IMR-90 (cell line): Measurements from ENCODE around the gene UPB1. TPM values are rescaled to one million over a fixed set of nuclear protein-coding genes. Genes with fewer than 3 reads are reported as not detected.

Experiments
- ATAC-seq: fragments of 200-7000 bp; cut with Tn5 transposase; 2 replicates; pipeline ENCODE4 v1.9.1; 2020; ENCODE audit warnings: low read depth, mild to moderate bottlenecking, moderate library complexity
- BruUV-seq: library from RNA; stranded (reverse); fragments of 400-500 nt; replicated peaks from 2 replicates; lab custom pipeline; 2021; lab: Mats Ljungman, UMichigan
- CTCF ChIA-PET: fragments of 300-600 bp; formaldehyde crosslinking; extraction: SDS; loops from one replicate; lab custom pipeline; 2021; ENCODE audit warnings: antibody characterized with exemption; lab: Yijun Ruan, JAX
- POLR2A ChIA-PET: fragments of 300-600 bp; sonication (Branson Sonifier 250); formaldehyde crosslinking; loops from one replicate; lab custom pipeline; 2022; ENCODE audit warnings: antibody characterized with exemption; ENCODE audit not compliant: unreplicated experiment; lab: Charles Lee
- DNase-seq: peaks from one replicate; pipeline ENCODE4 v3.0.0; 2013
- H2AFZ ChIP-seq: replicated peaks from 2 replicates; pipeline ENCODE3; 2013; ENCODE audit warnings: low read length, mild to moderate bottlenecking; ENCODE audit not compliant: poor library complexity
- H2AK5ac ChIP-seq: 2 replicates; pipeline ENCODE4 v1.6.1; 2013; ENCODE audit warnings: low read depth, low read length, inconsistent platforms
- H2AK9ac ChIP-seq: replicated peaks from 2 replicates; pipeline ENCODE3; 2013; ENCODE audit warnings: mild to moderate bottlenecking, low read depth, low read length, moderate library complexity; ENCODE audit not compliant: poor library complexity
- H2BK120ac ChIP-seq: 2 replicates; pipeline ENCODE4 v1.6.1; 2013; ENCODE audit warnings: low read depth, low read length, inconsistent platforms
- H2BK15ac ChIP-seq: 3 replicates; pipeline ENCODE4 v1.6.1; 2013; ENCODE audit warnings: low read depth, low read length, inconsistent platforms
- H2BK20ac ChIP-seq: 2 replicates; pipeline ENCODE4 v1.6.1; 2013; ENCODE audit warnings: low read depth, mild to moderate bottlenecking, inconsistent platforms, low read length, moderate library complexity
- H2BK5ac ChIP-seq: 2 replicates; pipeline ENCODE4 v1.6.1; 2013; ENCODE audit warnings: mild to moderate bottlenecking, low read depth, low read length, inconsistent platforms; ENCODE audit not compliant: poor library complexity, severe bottlenecking
- H3K14ac ChIP-seq: replicated peaks from 2 replicates; pipeline ENCODE4 v1.6.1; 2013; ENCODE audit warnings: low read depth, low read length, inconsistent platforms
- H3K18ac ChIP-seq: 2 replicates; pipeline ENCODE4 v1.6.1; 2013; ENCODE audit warnings: low read depth, low read length, control low read depth
- H3K23ac ChIP-seq: 2 replicates; pipeline ENCODE4 v1.6.1; 2013; ENCODE audit warnings: low read depth, low read length, inconsistent platforms
- H3K27ac ChIP-seq: 2 replicates; pipeline ENCODE4 v1.5.1; 2013; ENCODE audit warnings: mild to moderate bottlenecking, control low read depth, low read length; ENCODE audit not compliant: insufficient read depth
- H3K27me3 ChIP-seq: 2 replicates; pipeline ENCODE4 v1.6.1; 2013; ENCODE audit warnings: low read length; ENCODE audit not compliant: control insufficient read depth, insufficient read depth
- H3K36me3 ChIP-seq: 2 replicates; pipeline ENCODE4 v1.6.1; 2013; ENCODE audit warnings: low read length, mixed read lengths; ENCODE audit not compliant: control insufficient read depth, insufficient read depth
- H3K4ac ChIP-seq: 2 replicates; pipeline ENCODE4 v1.6.1; 2013; ENCODE audit warnings: low read depth, low read length, inconsistent platforms
- H3K4me1 ChIP-seq: 2 replicates; pipeline ENCODE4 v1.6.1; 2013; ENCODE audit warnings: low read length, mixed read lengths; ENCODE audit not compliant: control insufficient read depth, insufficient read depth
- H3K4me2 ChIP-seq: 2 replicates; pipeline ENCODE4 v1.6.1; 2013; ENCODE audit warnings: low read depth, mild to moderate bottlenecking, control low read depth, low read length, moderate library complexity
- H3K4me3 ChIP-seq: 2 replicates; pipeline ENCODE4 v1.5.1; 2013; ENCODE audit warnings: low read depth, mild to moderate bottlenecking, control low read depth, low read length, moderate library complexity; ENCODE audit not compliant: insufficient read depth
- H3K56ac ChIP-seq: 2 replicates; pipeline ENCODE4 v1.6.1; 2013; ENCODE audit warnings: low read length, inconsistent platforms; ENCODE audit not compliant: insufficient read depth; ENCODE audit errors: extremely low read depth
- H3K79me1 ChIP-seq, 2 experiments: 2 replicates each; pipeline ENCODE4 v1.6.1; 2013; ENCODE audit warnings: low read length in 2 of 2, inconsistent platforms in 1 of 2, low read depth in 1 of 2
- H3K9ac ChIP-seq: 2 replicates; pipeline ENCODE4 v1.6.1; 2013; ENCODE audit warnings: low read depth, low read length, control low read depth
- H3K9me1 ChIP-seq: 2 replicates; pipeline ENCODE4 v1.6.1; 2013; ENCODE audit warnings: low read length, inconsistent platforms; ENCODE audit not compliant: insufficient read depth
- H3K9me3 ChIP-seq: 2 replicates; pipeline ENCODE4 v1.6.1; 2013; ENCODE audit warnings: low read length; ENCODE audit not compliant: control insufficient read depth, insufficient read depth
- H4K20me1 ChIP-seq: 2 replicates; pipeline ENCODE4 v1.6.1; 2013; ENCODE audit warnings: low read length, inconsistent platforms; ENCODE audit not compliant: insufficient read depth
- H4K5ac ChIP-seq: 2 replicates; pipeline ENCODE4 v1.6.1; 2013; ENCODE audit warnings: mild to moderate bottlenecking, low read depth, low read length, control low read depth
- H4K8ac ChIP-seq, 2 experiments: 2 replicates each; pipeline ENCODE4 v1.6.1; 2013; ENCODE audit warnings: low read depth in 2 of 2, low read length in 2 of 2, control low read depth in 1 of 2, inconsistent platforms in 1 of 2
- H4K91ac ChIP-seq: 2 replicates; pipeline ENCODE4 v1.6.1; 2013; ENCODE audit warnings: low read depth, low read length, inconsistent platforms; ENCODE audit not compliant: insufficient read depth
- CEBPB ChIP-seq: IDR thresholded peaks from 2 replicates; pipeline ENCODE4 v1.6.1; 2012; ENCODE audit warnings: low read depth, low read length, improper control_type of control experiment
- CHD1 ChIP-seq: IDR thresholded peaks from 2 replicates; pipeline ENCODE4 v1.6.1; 2012; ENCODE audit warnings: low read depth, low read length, improper control_type of control experiment
- CTCF ChIP-seq: conservative IDR thresholded peaks from 2 replicates; pipeline ENCODE4 v1.5.1; 2012; ENCODE audit warnings: mild to moderate bottlenecking, low read depth, low read length, improper control_type of control experiment
- ELK1 ChIP-seq: fragments of 150-350 bp; IDR thresholded peaks from 2 replicates; pipeline ENCODE4 v1.6.1; 2016; ENCODE audit warnings: low read depth, mild to moderate bottlenecking, low read length, moderate library complexity, borderline replicate concordance
- FOS ChIP-seq: fragments of 150-350 bp; IDR thresholded peaks from 2 replicates; pipeline ENCODE4 v1.6.1; 2016; ENCODE audit warnings: low read depth, low read length
- MAZ ChIP-seq: IDR thresholded peaks from 2 replicates; pipeline ENCODE4 v1.6.1; 2012; ENCODE audit warnings: low read depth, mild to moderate bottlenecking, low read length, improper control_type of control experiment, moderate library complexity, borderline replicate concordance
- RCOR1 ChIP-seq: IDR thresholded peaks from 2 replicates; pipeline ENCODE4 v1.6.1; 2012; ENCODE audit warnings: mild to moderate bottlenecking, low read length, improper control_type of control experiment; ENCODE audit not compliant: insufficient replicate concordance
- RFX5 ChIP-seq: IDR thresholded peaks from 2 replicates; pipeline ENCODE4 v1.8.0; 2012; ENCODE audit warnings: low read depth, mild to moderate bottlenecking, low read length, moderate library complexity
- USF2 ChIP-seq: fragments of 150-350 bp; IDR thresholded peaks from 2 replicates; pipeline ENCODE4 v1.6.1; 2017; ENCODE audit warnings: mild to moderate bottlenecking, antibody characterized with exemption, low read length, low read depth
- WGBS, 2 experiments: methylation state at CpG; one replicate each; pipeline versions ENCODE4 v1.1.5 to v1.1.7; 2013; ENCODE audit warnings: missing lambda C conversion rate in 2 of 2; ENCODE audit not compliant: insufficient read length in 1 of 2; ENCODE audit errors: extremely low coverage in 2 of 2; 5-methylcytosine and 5-hydroxymethylcytosine counted together
- dilution Hi-C: fragments of 300-500 bp; cut with HindIII; formaldehyde crosslinking; loops from one replicate; pipeline ENCODE4 v1.14.3; 2018; ENCODE audit warnings: low sequenced_read_pairs; ENCODE audit not compliant: unreplicated experiment
- in situ Hi-C: fragments of 300-500 bp; cut with MboI; formaldehyde crosslinking; loops from 3 replicates; pipeline ENCODE4 v1.14.3; 2019; ENCODE audit warnings: low sequenced_read_pairs, inconsistent platforms, mixed read lengths
- intact Hi-C: fragments of 100-400 bp; cut with micrococcal nuclease; formaldehyde crosslinking; loops from 2 replicates; pipeline ENCODE4 v1.10.0; 2022
- polyA plus RNA-seq, 3 experiments: library from polyadenylated mRNA; depleted of rRNA; stranded (reverse); fragments of >200 nt; gene quantifications; 2 replicates each; pipeline ENCODE4 v1.2.3, GENCODE V29; 2012; ENCODE audit warnings: low replicate concordance in 1 of 3
- total RNA-seq: library from RNA; depleted of rRNA; stranded (reverse); fragments of >200 nt; gene quantifications from 2 replicates; pipeline ENCODE4 v1.2.3, GENCODE V29; 2012

The UPB1 gene
- total and polyA plus RNA-seq, 2 of the 4 experiments (the other 2 are of a cell fraction) = under 0.01 to 0.02 TPM

GRCh38 chr22:24455751-24456426 is 39.2 kb upstream of the UPB1 start:
- TF ChIP-seq RCOR1 (no peak), MAZ (no peak), CTCF (no peak), RFX5 (no peak), FOS (no peak), CEBPB (no peak), ELK1 (no peak), USF2 (no peak), CHD1 (no peak)
- no peak overlapping the region for H2BK5ac ChIP-seq
- H2AFZ ChIP-seq = no peak overlapping the region
- H2AK5ac ChIP-seq = no peak overlapping the region
- H2BK120ac ChIP-seq = no peak overlapping the region
- H3K27ac ChIP-seq = no peak overlapping the region
- no peak overlapping the region for H2BK15ac ChIP-seq
- H2BK20ac ChIP-seq = no peak overlapping the region
- no peak overlapping the region for H2AK9ac ChIP-seq
- H3K9ac ChIP-seq = no peak overlapping the region
- H3K23ac ChIP-seq = no peak overlapping the region
- in situ Hi-C loops = no loop called here
- H3K9me1 ChIP-seq = 0 out of 2 replicates have a peak, but pooled peaks cover 3% of the 10 kb centered on the region
- no peak overlapping the region for H3K4ac ChIP-seq
- peaks cover 4% of the 10 kb centered on the region; the same call in 1 of the 2 replicates for H3K27me3 ChIP-seq
- ATAC-seq = no peak
- dilution Hi-C loops = no loop called here
- ChIA-PET CTCF (interaction anchor here (1.2 kb wide), 1 partner anchor 10 kb away, joined by 3 read pairs; no protein-coding TSS in a partner anchor), POLR2A (no interaction called here)
- H3K18ac ChIP-seq = no peak overlapping the region
- intact Hi-C loops = no loop called here
- H4K8ac ChIP-seq = no peak overlapping the region
- no peaks in the 10 kb centered on the region for H3K79me1 ChIP-seq
- WGBS, 2 experiments = no CpG with 5 or more reads among the region's 9 CpGs
- H3K14ac ChIP-seq = no peak overlapping the region
- peaks cover 4% of the 10 kb centered on the region for H3K4me1 ChIP-seq
- no peak overlapping the region for H4K5ac ChIP-seq
- DNase-seq = no peak
- H3K36me3 ChIP-seq = no peaks in the 10 kb centered on the region
- H3K9me3 ChIP-seq = peaks cover 5% of the 10 kb centered on the region
- H3K56ac ChIP-seq = no peak overlapping the region
- no peaks in the 10 kb centered on the region for H4K20me1 ChIP-seq
- H3K4me3 ChIP-seq = no peak overlapping the region
- H3K4me2 ChIP-seq = no peak overlapping the region
- no peak overlapping the region for H4K91ac ChIP-seq
- no TSS peak for BruUV-seq
